Measurements from ENCODE around the gene WWOX.
"Not testable (repeated sequence)": the region's sequence is repeated elsewhere in the genome, so short reads cannot be mapped to it uniquely, and the experiment has no call there.

Gene WWOX

GRCh38 chr16:78506367-78507193, 407.1 kb downstream of the WWOX start:
- no peak for DNase-seq

DNA sequence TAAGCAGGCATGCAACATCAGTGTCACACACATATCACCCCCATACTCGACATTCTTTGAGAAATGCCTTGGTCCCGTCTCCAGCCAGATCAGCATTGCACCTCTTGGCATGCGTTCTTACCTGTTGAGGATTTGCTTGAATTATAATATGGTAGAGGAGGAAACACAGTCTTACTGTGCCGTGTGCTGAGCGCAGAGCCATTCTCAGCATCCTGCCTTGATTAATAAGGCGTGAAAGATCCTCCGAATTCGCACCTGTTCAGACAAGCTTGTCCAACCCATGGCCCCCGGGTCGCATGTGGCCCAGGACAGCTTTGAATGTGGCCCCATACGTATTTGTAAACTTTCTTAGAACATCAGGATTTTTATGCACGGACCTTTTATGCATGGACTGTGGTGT, 408.1 kb downstream of the WWOX start:
- DNase-seq, result no peak

GRCh38 chr16:78509965-78510364, 410.5 kb downstream of the WWOX start:
- DNase-seq, result no peak

DNA sequence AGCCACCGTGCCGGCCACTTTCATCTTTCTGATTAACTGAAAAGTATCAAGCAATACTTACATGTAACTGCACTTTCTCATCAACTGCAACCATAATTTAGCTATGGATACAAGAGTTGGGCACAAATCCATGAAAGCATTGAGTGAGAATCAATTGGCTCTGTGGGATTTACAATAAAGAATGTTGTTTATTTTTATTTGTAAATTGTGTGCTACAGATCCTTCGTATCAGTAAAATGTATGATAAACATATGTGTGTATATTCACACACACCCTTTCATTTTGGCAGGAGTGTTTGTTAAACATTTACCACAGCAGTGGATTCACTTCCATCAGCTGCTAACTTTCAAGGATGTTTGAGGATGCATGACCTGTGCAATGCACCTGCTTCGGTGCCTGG, 411.0 kb downstream of the WWOX start:
- no peak for DNase-seq

DNA sequence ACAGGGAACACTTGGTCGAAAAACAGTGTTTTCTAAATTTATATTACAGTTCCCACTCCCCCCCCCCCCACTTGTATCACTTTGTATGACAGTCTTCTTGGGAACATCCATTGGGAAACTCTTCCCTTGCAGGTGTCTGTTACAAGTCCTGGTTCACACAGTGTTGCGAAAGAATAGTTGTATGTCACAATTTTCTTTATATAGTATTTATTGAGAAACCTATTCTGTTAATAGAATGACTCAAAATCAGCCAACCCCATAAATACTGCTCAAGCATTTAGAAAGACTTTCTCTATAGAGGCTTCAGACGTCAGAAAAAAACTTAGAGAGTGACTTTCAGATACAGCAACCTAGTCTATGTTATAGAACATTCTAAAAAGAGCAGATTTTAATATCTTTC, 414.4 kb downstream of the WWOX start:
- no peak for DNase-seq

GRCh38 chr16:78514888-78515287, 415.4 kb downstream of the WWOX start:
- DNase-seq, result not testable (repeated sequence)

GRCh38 chr16:78515421-78515820, 416.0 kb downstream of the WWOX start:
- DNase-seq, result no peak

- DNase-seq, result no peak
Observed at GRCh38 chr16:78516006-78516736, 416.7 kb downstream of the WWOX start.

DNA sequence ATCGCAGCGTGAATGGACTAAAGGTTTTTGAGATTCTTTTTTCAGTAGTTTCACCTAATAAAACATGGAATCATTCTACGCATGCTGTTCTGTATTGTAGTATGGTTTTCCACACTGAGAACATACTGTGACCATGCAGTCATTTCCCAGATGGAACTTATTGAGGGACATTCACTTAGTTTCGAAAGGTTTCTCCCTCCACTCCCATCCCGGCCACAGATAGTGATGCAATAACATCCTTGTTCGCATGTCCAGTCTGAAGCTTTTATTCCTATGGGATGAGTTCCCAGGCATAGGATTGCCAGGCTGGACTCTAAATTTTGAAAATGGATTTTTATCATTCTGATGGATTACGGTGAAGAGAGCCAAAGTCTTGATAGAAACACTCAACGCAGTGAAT, 420.4 kb downstream of the WWOX start:
- DNase-seq, result no peak

- no peak for DNase-seq
Observed at GRCh38 chr16:78520470-78520869, 421.0 kb downstream of the WWOX start.

- DNase-seq, result no peak
Observed at GRCh38 chr16:78522327-78522726, 422.9 kb downstream of the WWOX start.

GRCh38 chr16:78523212-78523985, 423.9 kb downstream of the WWOX start:
- no peak for DNase-seq

- DNase-seq, result no peak
Observed at GRCh38 chr16:78524066-78524595, 424.7 kb downstream of the WWOX start.

- DNase-seq, result no peak
Observed at GRCh38 chr16:78528265-78528664, 428.8 kb downstream of the WWOX start.

DNA sequence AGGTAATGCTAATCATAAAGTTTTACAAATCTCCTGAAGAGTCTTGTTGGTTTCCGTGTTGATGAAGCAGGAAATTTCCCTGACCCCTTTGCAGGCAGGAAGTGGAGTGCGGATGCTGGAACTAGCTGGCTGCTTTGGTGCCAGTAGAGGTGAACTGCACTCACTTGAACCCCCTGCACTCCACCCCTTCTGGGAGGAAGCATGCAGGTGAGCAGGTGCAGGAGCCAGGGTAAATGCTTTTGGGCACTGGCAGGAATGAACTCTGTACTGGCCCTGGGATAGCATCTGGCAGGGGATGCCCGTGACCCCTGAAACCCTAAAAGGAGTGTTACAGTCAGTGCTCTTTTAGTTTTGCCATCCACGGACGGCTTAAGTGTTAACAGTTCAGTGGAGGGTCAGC, 430.4 kb downstream of the WWOX start:
- no peak for DNase-seq

GRCh38 chr16:78530283-78530682, 430.8 kb downstream of the WWOX start:
- no peak for DNase-seq

DNA sequence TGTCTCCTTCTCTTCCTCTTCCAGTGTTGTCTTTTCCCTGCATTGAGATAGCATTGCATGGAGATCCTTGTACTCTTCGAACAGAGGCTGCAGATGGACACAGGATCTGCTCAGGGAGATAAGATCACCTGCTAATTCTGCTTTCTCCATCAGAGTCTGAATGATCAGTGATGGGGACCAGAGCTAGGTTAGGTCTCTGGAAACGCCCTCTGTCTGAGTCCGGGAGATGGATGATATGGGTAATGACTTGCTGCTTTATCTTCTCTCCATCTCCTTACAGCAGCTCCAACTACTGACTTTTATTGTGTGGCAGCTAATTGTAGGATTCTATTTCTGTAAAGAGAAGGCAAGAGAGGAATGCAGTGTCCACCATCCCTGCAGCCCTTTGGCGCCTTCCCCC, 435.6 kb downstream of the WWOX start:
- no peak for DNase-seq

DNA sequence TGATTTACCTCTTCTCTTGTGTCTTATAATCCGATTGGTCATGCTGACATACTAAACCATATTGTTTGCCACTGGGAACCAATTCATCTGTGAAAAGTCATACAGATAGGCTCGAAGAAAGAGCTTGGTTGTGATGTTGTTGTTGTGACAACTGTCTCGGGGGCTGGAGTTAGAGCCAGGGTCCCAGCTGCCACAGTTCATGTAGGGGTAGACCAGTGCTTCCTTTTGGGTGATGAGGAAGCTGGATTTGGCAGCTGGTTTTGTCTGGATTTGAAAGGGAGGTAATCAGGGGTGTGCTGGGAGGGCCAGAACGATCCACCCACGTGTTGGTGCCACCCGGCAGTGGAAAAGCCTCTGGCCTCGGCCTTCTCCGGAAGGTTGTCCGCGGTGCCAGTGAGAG, 438.1 kb downstream of the WWOX start:
- DNase-seq, result no peak

DNA sequence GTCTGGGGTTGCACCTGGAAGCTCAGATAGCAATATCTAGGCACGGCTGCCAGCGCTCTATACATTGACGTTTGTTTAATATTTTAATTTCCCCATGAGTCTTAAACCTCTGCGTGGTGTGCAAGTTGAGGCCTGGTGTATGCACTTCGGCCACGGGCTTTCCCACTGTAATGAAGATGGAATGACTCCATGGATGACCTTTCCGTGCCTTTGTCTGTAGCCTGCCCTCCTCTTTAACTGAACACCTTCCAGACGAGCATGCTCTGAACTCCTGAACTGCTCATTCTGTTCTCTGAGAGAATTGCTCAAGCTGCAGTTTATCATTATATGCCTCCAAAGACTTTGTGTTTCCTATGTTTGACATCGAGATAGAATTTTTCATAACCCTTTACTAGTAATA, 438.8 kb downstream of the WWOX start:
- DNase-seq, result no peak

GRCh38 chr16:78538919-78539318, 439.5 kb downstream of the WWOX start:
- no peak for DNase-seq

DNA sequence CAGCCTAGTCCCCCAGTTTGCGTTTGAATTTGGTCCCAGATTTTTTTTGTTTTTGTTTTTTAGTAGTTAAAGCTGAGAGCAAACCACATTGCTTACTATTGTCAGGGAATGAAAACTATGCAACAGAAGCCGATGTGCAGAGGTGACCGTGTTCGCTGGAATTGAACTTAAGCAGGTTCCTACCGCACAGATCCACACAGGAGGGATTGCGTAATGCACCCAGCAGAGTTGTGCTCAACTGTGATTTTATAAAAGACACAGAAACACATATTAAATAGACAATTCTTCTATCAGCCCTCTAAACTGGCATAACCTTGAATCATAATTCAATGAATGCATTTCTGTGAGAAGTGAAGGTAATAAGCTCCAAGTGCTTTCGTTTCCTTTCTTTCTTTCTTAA, 443.0 kb downstream of the WWOX start:
- DNase-seq, result no peak

DNA sequence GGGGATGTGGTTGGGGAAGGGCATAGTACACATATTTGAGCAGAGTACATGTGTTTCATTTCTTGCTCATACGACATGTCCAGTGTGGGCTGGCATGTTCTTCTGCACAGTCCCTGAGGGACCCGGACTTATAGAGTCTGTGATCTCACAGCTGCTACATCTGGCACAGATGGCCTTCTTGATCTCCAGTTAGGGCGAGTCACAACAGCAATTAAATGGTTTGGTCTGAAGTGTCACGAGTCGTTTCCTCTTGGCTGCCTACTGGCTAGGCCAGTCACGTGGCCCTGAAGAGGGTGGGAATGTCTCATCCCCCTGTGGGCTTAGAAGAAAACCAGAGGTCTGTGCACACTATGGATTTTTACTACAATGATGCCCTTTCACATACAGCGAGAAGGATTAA, 443.6 kb downstream of the WWOX start:
- DNase-seq, result no peak

DNA sequence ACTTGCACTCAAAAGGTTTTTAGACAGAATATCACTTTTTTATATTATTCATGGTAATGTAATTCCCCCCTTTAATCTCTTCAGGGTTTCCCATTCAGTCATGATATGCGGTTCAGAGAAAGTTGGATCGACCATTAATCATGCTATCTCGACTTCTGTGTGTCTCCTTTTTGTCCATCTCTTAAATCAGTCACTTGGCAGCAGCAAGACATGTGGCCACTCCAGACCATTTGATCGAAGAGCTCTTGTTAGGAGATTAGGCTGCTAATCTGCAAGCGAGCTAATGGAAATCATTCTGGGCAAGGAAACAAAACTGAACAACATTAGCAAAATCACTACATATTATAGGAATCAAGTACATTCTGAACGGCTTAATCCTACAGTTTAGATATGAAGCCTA, 449.9 kb downstream of the WWOX start:
- DNase-seq, result no peak

All from CD4-positive, alpha-beta T cell treated with Interferon gamma for 1 hour (primary cell).